Stimulated activated CD4-positive, alpha-beta T cell treated with anti-CD3 and anti-CD28 coated beads, Interleukin-2, amount 100 ng/mL, for 24 hours (primary cell): Measurements from ENCODE around the gene AKAP10.
"Not testable (repeated sequence)": the region's sequence is repeated elsewhere in the genome, so short reads cannot be mapped to it uniquely, and the experiment has no call there.

Source experiments
- DNase-seq, 2 donors: peaks; one replicate each; pipeline ENCODE4 v3.0.0-alpha.2; 2020

The AKAP10 gene, protein sequence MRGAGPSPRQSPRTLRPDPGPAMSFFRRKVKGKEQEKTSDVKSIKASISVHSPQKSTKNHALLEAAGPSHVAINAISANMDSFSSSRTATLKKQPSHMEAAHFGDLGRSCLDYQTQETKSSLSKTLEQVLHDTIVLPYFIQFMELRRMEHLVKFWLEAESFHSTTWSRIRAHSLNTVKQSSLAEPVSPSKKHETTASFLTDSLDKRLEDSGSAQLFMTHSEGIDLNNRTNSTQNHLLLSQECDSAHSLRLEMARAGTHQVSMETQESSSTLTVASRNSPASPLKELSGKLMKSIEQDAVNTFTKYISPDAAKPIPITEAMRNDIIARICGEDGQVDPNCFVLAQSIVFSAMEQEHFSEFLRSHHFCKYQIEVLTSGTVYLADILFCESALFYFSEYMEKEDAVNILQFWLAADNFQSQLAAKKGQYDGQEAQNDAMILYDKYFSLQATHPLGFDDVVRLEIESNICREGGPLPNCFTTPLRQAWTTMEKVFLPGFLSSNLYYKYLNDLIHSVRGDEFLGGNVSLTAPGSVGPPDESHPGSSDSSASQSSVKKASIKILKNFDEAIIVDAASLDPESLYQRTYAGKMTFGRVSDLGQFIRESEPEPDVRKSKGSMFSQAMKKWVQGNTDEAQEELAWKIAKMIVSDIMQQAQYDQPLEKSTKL

DNA sequence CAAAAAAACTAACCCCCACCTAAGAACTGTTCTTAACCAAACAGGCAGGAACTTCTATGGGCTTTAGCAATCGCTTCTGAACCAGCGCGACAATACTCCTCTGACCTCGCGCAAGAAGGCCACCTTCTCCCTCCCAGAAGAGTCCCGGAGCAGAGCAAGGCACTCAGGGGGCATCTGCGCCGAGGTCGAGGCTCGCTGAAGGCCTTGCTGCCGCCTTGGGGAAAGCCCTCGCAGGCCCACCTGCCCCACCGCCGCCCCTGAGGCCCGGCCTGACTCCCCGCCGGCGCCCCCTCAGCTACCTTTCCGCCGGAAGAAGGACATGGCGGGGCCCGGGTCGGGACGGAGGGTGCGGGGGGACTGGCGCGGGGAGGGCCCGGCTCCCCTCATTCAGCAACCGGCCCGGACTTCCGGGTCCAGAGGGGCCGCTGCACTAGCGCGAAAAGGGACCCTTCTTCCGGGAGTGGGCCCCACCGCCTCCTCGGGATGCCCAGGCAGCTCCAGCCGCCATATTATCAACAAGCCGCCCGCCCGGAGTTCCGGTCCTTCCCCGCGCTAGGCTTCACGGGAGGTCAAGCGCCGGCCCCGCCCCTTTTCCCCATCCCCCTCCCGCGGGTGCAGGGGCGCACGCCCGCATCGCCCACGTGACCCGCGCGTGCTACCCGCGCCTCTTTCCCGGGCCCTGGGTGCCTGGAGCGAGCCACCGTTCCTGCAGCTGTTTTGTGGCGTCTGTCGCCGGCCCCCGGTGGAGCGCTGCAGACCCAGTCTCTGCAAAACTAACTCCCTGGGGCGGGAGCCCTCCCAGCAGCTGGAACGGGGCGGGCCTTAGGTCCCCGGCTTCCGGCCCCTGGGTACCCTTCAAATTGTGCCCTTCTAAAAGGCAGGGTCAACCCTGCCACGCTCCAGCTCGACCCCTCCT lies at the start of gene AKAP10:
AKAP10 (minus strand) TSS at position 536 of the 916 bp plus-strand sequence; CDS start at position 387, 149 bp downstream.
- peak; percentile 97 to 98 for DNase-seq

DNA sequence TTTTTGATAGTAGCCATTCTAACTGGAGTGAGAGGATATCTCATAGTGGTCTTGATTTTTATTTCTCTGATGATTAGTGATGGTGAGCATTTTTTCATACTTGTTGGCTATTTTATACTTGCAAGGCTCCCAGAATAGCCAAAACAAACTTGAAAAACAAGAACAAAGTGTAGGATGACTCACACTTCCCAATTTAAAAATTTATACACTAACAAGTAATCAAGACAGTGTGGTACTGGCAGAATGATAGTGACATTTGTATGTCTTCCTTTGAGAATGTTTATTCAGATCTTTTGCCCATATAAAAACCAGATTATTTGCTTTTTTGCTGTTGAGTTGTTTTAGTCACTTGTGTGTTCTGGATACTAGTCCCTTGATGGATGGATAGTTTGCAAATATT lies 49.3 kb upstream of the AKAP10 start:
- no peak for DNase-seq

GRCh38 chr17:20022701-20023100 lies 45.1 kb upstream of the AKAP10 start:
- DNase-seq: no peak

DNA sequence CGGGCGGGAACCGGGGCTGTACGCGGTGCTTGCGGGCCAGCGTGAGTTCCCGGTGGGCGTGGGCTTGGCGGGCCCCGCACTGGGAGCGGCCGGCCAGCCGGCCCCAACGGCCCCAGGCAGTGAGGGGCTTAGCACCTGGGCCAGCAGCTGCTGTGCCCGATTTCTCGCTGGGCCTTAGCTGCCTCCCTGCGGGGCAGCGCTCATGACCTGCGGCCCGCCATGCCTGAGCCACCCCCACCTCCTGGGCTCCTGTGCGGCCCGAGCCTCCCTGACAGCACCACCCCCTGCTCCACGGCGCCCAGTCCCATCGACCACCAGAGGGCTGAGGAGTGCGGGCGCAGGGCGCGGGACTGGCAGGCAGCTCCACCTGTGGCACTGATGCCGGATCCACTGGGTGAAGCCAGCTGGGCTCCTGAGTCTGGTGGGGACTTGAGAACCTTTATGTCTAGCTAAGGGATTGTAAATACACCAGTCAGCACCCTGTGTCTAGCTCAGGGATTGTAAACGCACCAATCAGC lies 38.9 kb upstream of the AKAP10 start:
- DNase-seq: not testable (repeated sequence)

GRCh38 chr17:20012017-20012536 lies 34.4 kb upstream of the AKAP10 start:
- no peak for DNase-seq

GRCh38 chr17:20010936-20011335 lies 33.3 kb upstream of the AKAP10 start:
- DNase-seq: no peak

DNA sequence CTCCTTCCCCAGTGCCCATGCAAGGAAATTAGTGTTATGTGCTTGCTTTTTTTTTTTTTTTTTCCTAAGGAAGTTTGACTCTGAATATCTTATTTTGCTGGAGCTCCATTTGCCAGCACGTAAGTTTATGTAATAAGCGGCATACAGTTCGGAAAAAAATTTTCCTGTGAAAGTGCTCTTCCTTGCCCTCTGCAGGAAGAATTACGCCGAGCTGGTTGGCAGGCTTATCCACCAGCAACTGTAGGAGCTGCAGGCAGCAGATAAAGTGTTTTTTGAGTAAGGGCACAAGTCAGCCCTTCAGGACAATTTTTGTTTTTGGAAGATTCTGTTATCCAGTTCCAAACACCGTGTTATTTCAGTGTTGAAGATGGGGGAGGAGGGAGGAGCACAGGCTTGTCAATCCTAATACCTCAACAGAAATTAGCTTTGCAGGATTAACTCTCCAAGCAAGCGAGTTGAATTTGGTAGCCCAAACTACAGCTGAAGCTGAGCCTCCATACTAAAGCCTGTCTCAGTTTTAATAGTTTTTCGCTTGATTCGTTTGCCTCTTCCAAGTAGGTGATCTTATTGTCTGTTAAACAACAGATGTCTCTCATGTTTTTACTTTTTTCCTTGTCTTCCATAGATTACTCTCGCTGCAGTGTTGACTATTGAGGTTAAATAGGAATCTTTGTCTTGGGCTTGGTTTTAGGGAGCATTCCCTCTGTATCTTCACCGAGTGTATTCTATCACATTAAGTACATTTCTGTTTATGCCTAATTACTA lies 32.7 kb upstream of the AKAP10 start:
- DNase-seq: peak in 1 of 2 donors; percentile 13

DNA sequence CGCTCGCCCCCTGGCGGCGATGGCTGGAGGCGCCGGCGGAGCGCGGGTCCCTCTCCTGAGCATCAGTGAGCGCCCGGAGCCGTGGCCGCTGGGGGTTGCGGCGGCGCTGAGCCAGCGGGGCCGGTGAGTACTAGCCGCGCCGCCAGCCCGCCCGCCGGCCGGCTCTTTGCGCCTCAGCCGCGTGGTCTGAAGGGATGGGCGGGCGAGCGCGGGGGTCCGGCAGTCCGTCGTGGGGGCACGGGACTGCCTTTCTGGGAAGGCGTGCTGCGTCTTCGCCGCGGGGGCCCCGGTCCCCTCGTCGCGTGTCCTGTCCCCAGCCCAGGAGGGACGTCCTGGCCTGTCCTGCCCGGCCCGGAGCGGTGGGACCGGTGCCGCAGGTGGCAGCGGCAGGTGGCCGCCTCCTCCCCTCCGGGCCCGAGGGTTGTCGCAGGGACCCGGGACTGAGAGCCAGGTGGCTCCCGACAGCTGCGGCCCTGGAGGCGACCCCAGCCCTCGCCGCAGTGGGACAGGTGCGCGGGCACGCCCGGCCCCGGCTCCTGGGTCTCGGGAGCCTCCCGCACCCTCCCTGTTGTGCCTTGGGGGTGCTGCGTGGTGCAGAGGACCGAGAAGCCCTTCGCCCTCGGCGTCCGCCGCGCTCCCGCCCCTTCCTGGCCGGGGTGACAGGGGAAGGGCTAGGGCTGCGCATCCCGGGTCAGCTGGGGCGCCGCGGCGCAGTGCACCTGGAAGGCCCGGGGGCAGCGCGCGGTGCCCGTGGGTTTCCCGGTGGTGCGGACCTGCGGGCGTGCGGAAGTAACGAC lies 31.9 kb upstream of the AKAP10 start, which contains the start of gene SPECC1:
SPECC1 (plus strand) TSS at position 58 of the 797 bp plus-strand sequence. CDS start 87,293 bp downstream, outside the sequence.
- DNase-seq: peak; percentile 88 to 90

- DNase-seq: no peak
Measured at GRCh38 chr17:20009052-20009301, 31.3 kb upstream of the AKAP10 start.

DNA sequence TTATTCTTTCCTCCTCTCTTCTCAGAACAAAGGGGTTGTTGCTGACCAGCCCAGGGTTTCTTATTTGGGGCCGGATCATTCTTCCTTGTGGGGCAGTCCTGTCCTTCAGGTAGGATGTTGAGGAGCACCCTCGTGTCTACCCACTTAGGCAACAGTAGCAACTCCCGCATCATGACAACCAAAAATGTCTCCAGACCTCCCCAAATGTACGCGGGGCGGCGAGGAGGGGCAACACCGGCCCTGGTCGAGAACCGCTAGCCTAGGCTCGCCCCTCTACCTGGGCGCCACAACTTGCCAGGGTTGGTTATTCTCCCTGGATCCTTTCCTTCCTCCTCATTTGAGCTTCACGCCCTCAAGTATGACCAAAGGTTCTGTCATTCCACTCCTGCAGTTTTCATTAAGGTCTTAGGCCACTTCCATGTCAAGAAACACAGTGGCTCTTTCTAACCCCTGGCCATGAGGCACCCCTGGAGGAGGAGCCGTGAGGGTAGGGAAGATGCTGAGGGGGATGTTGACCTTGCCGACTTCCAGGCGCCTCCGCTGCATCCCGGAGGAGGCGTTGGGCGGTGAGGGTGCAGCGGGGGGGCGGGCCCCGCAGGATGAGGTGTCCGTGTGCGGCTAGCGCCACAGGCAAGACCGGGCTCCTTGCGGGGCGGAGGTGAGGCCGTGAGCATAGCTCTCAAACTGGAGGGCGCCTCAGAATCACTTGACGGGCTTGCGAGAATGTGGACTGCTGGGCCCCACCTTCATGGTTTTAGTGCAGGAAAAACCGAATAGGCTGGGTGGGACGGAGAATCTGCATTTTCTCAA lies 30.8 kb upstream of the AKAP10 start:
- DNase-seq: peak; percentile 22 to 28

- no peak for DNase-seq
Measured at GRCh38 chr17:19996502-19996901, 18.9 kb upstream of the AKAP10 start.

- no peak for DNase-seq
Measured at GRCh38 chr17:19996086-19996485, 18.5 kb upstream of the AKAP10 start.

DNA sequence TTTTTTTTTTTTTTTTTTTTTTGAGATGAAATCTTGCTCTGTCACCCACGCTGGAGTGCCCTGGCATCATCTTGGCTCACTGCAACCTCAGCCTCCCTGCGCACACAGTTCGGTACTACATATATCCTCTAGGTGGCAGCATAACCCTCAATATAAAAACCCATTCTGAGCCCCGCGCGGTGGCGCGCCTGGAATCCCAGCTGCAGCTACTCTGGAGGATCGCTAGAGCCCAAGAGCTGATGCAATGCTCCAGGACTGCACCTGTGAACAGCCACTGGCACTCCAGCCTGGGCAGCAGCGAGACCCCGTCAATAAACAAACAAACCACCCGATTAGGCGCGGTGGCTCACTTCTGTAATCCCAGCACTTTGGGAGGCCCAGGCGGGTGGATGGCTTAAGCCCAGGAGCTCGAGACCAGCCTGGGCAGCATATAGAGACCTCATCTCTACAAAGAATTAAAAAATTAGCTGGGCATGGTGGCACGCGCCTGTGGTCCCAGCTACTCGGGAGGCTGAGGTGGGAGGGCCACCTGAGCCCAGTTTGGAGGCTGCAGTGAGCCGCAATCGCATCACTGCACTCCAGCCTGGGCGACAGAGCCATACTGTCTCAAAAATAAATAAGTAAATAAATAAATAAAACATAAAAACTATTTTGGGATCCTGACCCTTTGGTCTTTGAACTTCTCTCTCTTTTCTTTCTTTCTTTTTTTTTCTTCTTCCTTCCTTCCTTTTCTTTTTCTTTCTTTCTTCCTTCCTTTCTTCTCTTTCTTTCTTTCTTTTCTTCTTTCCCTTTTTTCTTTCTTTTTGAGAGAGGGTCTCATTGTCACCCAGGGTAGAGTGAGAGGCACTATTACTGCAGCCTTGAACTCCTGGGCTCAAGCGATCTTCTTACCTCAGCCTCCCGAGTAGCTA lies 15.4 kb upstream of the AKAP10 start:
- DNase-seq: peak; percentile 75 to 77

GRCh38 chr17:19991252-19991885 lies 13.7 kb upstream of the AKAP10 start:
- DNase-seq: no peak

- no peak for DNase-seq
Measured at GRCh38 chr17:19987897-19988296, 10.3 kb upstream of the AKAP10 start.

DNA sequence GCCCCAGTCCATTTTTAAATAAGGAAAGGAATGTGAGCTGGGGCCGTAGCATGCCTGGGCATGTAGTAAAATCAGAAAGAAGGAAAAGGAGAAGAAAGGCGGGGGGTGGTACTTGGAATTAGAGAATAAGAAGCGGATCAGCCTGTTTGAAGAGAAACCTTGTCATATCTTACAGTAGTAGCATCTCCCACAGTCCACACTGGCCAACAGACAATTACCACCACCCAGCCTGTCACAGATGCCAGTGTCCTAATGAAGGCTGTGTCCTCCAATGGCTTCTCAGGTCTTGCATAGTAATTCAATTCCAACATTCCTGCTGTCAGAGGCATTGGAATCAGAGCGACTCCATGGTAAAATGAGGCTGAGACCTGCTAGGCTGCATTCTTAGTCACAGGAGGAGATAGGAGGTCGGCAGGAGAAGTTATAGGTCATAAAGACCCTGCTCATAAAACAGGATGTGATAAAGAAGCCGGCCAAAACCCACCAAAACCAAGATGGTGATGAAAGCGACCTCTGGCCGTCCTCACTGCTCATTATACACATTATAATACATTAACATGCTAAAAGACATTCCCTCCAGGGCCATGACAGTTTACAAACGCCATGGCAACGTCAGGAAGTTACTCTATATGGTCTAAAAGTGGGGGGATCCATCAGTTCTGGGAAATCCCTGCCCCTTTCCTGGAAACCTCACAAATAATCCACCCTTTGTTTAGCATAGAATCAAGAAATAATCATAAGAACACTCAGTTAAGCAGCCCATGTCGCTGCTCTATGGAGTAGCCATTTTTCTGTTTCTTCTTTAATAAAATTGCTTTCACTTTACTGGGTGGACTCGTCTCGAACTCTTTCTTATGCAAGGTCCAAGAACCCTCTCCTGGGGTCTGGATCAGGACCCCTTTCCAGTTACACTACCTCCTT lies 9.6 kb upstream of the AKAP10 start:
- DNase-seq: no peak
